ENCODE measurements around the gene NPAS3.

DNA sequence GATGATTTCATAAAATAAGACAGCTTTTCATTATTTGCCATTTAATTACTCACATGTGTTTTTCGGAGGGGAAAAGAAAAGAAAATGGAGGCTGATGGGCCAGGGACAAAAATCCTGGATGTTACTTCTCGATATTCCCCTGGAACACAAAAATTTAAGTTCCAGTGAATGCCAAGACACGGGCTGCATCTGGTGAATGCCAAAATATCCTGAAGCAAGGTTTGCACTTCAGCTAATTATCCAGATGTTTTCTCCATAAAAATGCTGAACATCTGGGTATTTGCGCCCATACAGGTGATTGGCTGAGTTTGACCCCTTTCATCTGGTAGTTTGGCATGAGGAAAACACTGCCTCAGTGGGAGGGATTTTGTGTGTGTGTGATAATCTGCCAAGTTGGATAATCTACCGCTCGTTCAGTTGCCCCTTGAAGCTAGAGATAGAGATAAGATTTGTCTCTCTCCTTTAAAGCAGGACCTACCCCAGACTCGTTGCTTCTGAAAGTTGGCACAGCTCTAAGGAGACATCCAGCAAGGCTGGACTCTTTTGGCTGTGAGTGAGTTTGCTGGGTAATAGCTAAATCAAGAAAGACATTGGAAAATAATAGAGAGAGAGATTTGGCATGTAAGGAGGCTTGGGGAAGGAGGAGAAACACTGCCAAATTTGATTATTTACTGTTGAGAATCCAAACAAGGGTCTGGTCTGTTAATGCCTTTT, 622.2 kb downstream of the NPAS3 start:
- no peak for TF ChIP-seq POLR2A (IDR thresholded peaks at IDR 0.05)
- TF ChIP-seq, protein P1, sequence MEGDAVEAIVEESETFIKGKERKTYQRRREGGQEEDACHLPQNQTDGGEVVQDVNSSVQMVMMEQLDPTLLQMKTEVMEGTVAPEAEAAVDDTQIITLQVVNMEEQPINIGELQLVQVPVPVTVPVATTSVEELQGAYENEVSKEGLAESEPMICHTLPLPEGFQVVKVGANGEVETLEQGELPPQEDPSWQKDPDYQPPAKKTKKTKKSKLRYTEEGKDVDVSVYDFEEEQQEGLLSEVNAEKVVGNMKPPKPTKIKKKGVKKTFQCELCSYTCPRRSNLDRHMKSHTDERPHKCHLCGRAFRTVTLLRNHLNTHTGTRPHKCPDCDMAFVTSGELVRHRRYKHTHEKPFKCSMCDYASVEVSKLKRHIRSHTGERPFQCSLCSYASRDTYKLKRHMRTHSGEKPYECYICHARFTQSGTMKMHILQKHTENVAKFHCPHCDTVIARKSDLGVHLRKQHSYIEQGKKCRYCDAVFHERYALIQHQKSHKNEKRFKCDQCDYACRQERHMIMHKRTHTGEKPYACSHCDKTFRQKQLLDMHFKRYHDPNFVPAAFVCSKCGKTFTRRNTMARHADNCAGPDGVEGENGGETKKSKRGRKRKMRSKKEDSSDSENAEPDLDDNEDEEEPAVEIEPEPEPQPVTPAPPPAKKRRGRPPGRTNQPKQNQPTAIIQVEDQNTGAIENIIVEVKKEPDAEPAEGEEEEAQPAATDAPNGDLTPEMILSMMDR (IDR thresholded peaks at IDR 0.05) = no peak
